ENCODE results near the gene NPAS3. TPM values are rescaled to one million over a fixed set of nuclear protein-coding genes. Genes with fewer than 3 reads are reported as not detected.

NPAS3 gene
- total and polyA plus RNA-seq, 4 donors = 0.07 to 0.09 (median 0.08) TPM; not detected in 1

DNA sequence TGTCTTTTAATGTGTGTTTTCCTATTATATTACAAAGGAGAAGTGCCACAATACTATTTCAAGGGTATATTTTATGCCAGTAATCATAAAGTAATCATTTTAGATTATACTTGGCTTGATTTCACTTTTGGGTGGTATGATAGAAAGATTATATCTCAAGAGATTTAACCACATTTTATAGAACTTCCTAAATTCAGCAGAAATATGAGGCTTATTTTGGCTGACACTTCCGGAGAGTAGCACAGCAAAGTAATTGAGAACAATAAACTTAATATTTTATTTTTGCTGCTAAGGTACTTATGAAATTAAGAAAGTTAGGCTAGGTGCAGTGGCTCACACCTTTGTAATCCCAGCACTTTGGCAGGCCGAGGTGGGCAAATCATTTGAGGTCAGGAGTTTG, 319.1 kb downstream of the NPAS3 start:
- no peak overlapping the region for H3K27ac ChIP-seq (ENCODE audit: low read depth in 1 of 2, low read length in 2 of 2)

GRCh38 chr14:33259764-33260163, 321.1 kb downstream of the NPAS3 start:
- Histone ChIP-seq H3K4me3 (ENCODE audit: low read depth in 1 of 3, low read length in 3 of 3) (no peak overlapping the region), H3K27ac (ENCODE audit: low read depth in 1 of 2, low read length in 2 of 2) (no peak overlapping the region), H3K4me1 (ENCODE audit: control insufficient read depth in 4 of 4, insufficient read depth in 4 of 4, low read length in 3 of 4) (no peaks in the 10 kb centered on the region), H3K9me3 (ENCODE audit: control insufficient read depth in 4 of 4, low read length in 3 of 4) (no peaks in the 10 kb centered on the region), H3K9ac (ENCODE audit: low read depth in 1 of 2, low read length in 2 of 2) (no peak overlapping the region), H3K27me3 (ENCODE audit: control insufficient read depth in 4 of 4, insufficient read depth in 4 of 4, low read length in 3 of 4) (peaks cover 0 to 3% (median 0%) of the 10 kb centered on the region in 4 donors), H3K36me3 (ENCODE audit: control insufficient read depth in 4 of 4, insufficient read depth in 3 of 4, low read depth in 1 of 4, low read length in 3 of 4) (no peaks in the 10 kb centered on the region)
- 79% methylated on average over 6 of the region's 6 CpGs for WGBS
- TF ChIP-seq TAF1 (conservative IDR thresholded peaks at IDR 0.05) (no peak), EGR1 (IDR thresholded peaks at IDR 0.05; ENCODE audit: low read depth in 2 of 2) (no peak), SP1 (IDR thresholded peaks at IDR 0.05) (no peak), HNF4G (IDR thresholded peaks at IDR 0.05) (no peak), FOXA2 (IDR thresholded peaks at IDR 0.05) (no peak), ATF3 (IDR thresholded peaks at IDR 0.05) (no peak), REST (IDR thresholded peaks at IDR 0.05) (no peak), YY1 (IDR thresholded peaks at IDR 0.05) (no peak), RXRA (IDR thresholded peaks at IDR 0.05) (no peak)
- TF ChIP-seq, protein P1, sequence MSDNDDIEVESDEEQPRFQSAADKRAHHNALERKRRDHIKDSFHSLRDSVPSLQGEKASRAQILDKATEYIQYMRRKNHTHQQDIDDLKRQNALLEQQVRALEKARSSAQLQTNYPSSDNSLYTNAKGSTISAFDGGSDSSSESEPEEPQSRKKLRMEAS (IDR thresholded peaks at IDR 0.05) = no peak
- DNase-seq (ENCODE audit: low spot score) = no peak

More for the DNA sequence above, 319.1 kb downstream of the NPAS3 start:
- Histone ChIP-seq H3K9me3 (ENCODE audit: control insufficient read depth in 4 of 4, low read length in 3 of 4) (no peaks in the 10 kb centered on the region), H3K36me3 (ENCODE audit: control insufficient read depth in 4 of 4, insufficient read depth in 3 of 4, low read depth in 1 of 4, low read length in 3 of 4) (no peaks in the 10 kb centered on the region), H3K4me3 (ENCODE audit: low read depth in 1 of 3, low read length in 3 of 3) (no peak overlapping the region), H3K4me1 (ENCODE audit: control insufficient read depth in 4 of 4, insufficient read depth in 4 of 4, low read length in 3 of 4) (no peaks in the 10 kb centered on the region), H3K9ac (ENCODE audit: low read depth in 1 of 2, low read length in 2 of 2) (no peak overlapping the region), H3K27me3 (ENCODE audit: control insufficient read depth in 4 of 4, insufficient read depth in 4 of 4, low read length in 3 of 4) (peaks cover 0 to 3% (median 0%) of the 10 kb centered on the region in 4 donors)
- no peak for TF ChIP-seq GABPA (IDR thresholded peaks at IDR 0.05 in 1 of 2, conservative IDR thresholded peaks at IDR 0.05 in 1 of 2)
- no peak for TF ChIP-seq HNF4G (IDR thresholded peaks at IDR 0.05)
- no peak for DNase-seq (ENCODE audit: low spot score)
- 56% methylated on average over 2 of the region's 2 CpGs for WGBS

DNA sequence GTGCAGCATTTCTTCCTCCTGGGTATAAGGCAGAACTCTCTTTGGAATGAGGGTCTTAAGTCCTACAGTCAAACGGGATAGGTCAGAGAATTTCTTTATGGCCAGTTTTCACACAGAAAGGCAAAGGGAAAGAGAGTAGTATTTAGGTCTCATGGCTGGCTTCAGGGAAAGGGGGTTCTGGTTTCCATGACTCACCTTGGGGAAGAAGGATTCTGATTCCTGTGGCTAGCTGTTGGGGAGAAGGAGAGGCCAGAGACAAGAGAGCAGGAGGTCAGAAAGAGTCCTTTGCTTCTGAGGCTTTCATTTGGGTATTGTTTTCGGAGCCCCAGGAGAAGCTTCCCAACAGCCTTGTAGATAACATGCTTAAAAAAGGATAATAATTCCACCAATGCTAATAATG, 332.5 kb downstream of the NPAS3 start:
- 74% methylated on average over 2 of the region's 2 CpGs for whole genome bisulfite sequencing
- Histone ChIP-seq H3K9me3 (ENCODE audit: control insufficient read depth in 4 of 4, low read length in 3 of 4) (no peaks in the 10 kb centered on the region), H3K9ac (ENCODE audit: low read depth in 1 of 2, low read length in 2 of 2) (no peak overlapping the region), H3K4me1 (ENCODE audit: control insufficient read depth in 4 of 4, insufficient read depth in 4 of 4, low read length in 3 of 4) (no peaks in the 10 kb centered on the region), H3K4me3 (ENCODE audit: low read depth in 1 of 3, low read length in 3 of 3) (no peak overlapping the region), H3K36me3 (ENCODE audit: control insufficient read depth in 4 of 4, insufficient read depth in 3 of 4, low read depth in 1 of 4, low read length in 3 of 4) (no peaks in the 10 kb centered on the region), H3K27me3 (ENCODE audit: control insufficient read depth in 4 of 4, insufficient read depth in 4 of 4, low read length in 3 of 4) (peaks cover 0 to 3% (median 0%) of the 10 kb centered on the region in 4 donors), H3K27ac (ENCODE audit: low read depth in 1 of 2, low read length in 2 of 2) (no peak overlapping the region)
- DNase-seq (ENCODE audit: low spot score) = no peak
- TF ChIP-seq RXRA (IDR thresholded peaks at IDR 0.05) (no peak), GABPA (IDR thresholded peaks at IDR 0.05 in 1 of 2, conservative IDR thresholded peaks at IDR 0.05 in 1 of 2) (no peak), REST (IDR thresholded peaks at IDR 0.05) (no peak), RAD21 (IDR thresholded peaks at IDR 0.05) (no peak), ZBTB33 (IDR thresholded peaks at IDR 0.05) (no peak), HNF4G (IDR thresholded peaks at IDR 0.05) (no peak), JUND (IDR thresholded peaks at IDR 0.05) (no peak), HNF4A (conservative IDR thresholded peaks at IDR 0.05) (no peak), TAF1 (conservative IDR thresholded peaks at IDR 0.05) (no peak), ATF3 (IDR thresholded peaks at IDR 0.05) (no peak)
- TF ChIP-seq, protein P1 (IDR thresholded peaks at IDR 0.05) = no peak

Data from liver (tissue), 9 donors.